IMR-90 (cell line): Measurements from ENCODE around the gene HDAC7. TPM values are rescaled to one million over a fixed set of nuclear protein-coding genes. Genes with fewer than 3 reads are reported as not detected.

Experiments used
- ATAC-seq: fragments of 200-7000 bp; cut with Tn5 transposase; 2 replicates; pipeline ENCODE4 v1.9.1; 2020; ENCODE audit warnings: low read depth, mild to moderate bottlenecking, moderate library complexity
- BruUV-seq: library from RNA; stranded (reverse); fragments of 400-500 nt; replicated peaks from 2 replicates; lab custom pipeline; 2021; lab: Mats Ljungman, UMichigan
- CTCF ChIA-PET: fragments of 300-600 bp; formaldehyde crosslinking; extraction: SDS; loops from one replicate; lab custom pipeline; 2021; ENCODE audit warnings: antibody characterized with exemption; lab: Yijun Ruan, JAX
- POLR2A ChIA-PET: fragments of 300-600 bp; sonication (Branson Sonifier 250); formaldehyde crosslinking; loops from one replicate; lab custom pipeline; 2022; ENCODE audit warnings: antibody characterized with exemption; ENCODE audit not compliant: unreplicated experiment; lab: Charles Lee
- DNase-seq: peaks from one replicate; pipeline ENCODE4 v3.0.0; 2013
- H2AFZ ChIP-seq: replicated peaks from 2 replicates; pipeline ENCODE3; 2013; ENCODE audit warnings: low read length, mild to moderate bottlenecking; ENCODE audit not compliant: poor library complexity
- H2AK5ac ChIP-seq: 2 replicates; pipeline ENCODE4 v1.6.1; 2013; ENCODE audit warnings: low read depth, low read length, inconsistent platforms
- H2AK9ac ChIP-seq: replicated peaks from 2 replicates; pipeline ENCODE3; 2013; ENCODE audit warnings: mild to moderate bottlenecking, low read depth, low read length, moderate library complexity; ENCODE audit not compliant: poor library complexity
- H2BK120ac ChIP-seq: 2 replicates; pipeline ENCODE4 v1.6.1; 2013; ENCODE audit warnings: low read depth, low read length, inconsistent platforms
- H2BK15ac ChIP-seq: 3 replicates; pipeline ENCODE4 v1.6.1; 2013; ENCODE audit warnings: low read depth, low read length, inconsistent platforms
- H2BK20ac ChIP-seq: 2 replicates; pipeline ENCODE4 v1.6.1; 2013; ENCODE audit warnings: low read depth, mild to moderate bottlenecking, inconsistent platforms, low read length, moderate library complexity
- H2BK5ac ChIP-seq: 2 replicates; pipeline ENCODE4 v1.6.1; 2013; ENCODE audit warnings: mild to moderate bottlenecking, low read depth, low read length, inconsistent platforms; ENCODE audit not compliant: poor library complexity, severe bottlenecking
- H3K14ac ChIP-seq: replicated peaks from 2 replicates; pipeline ENCODE4 v1.6.1; 2013; ENCODE audit warnings: low read depth, low read length, inconsistent platforms
- H3K18ac ChIP-seq: 2 replicates; pipeline ENCODE4 v1.6.1; 2013; ENCODE audit warnings: low read depth, low read length, control low read depth
- H3K23ac ChIP-seq: 2 replicates; pipeline ENCODE4 v1.6.1; 2013; ENCODE audit warnings: low read depth, low read length, inconsistent platforms
- H3K27ac ChIP-seq: 2 replicates; pipeline ENCODE4 v1.5.1; 2013; ENCODE audit warnings: mild to moderate bottlenecking, control low read depth, low read length; ENCODE audit not compliant: insufficient read depth
- H3K27me3 ChIP-seq: 2 replicates; pipeline ENCODE4 v1.6.1; 2013; ENCODE audit warnings: low read length; ENCODE audit not compliant: control insufficient read depth, insufficient read depth
- H3K36me3 ChIP-seq: 2 replicates; pipeline ENCODE4 v1.6.1; 2013; ENCODE audit warnings: low read length, mixed read lengths; ENCODE audit not compliant: control insufficient read depth, insufficient read depth
- H3K4ac ChIP-seq: 2 replicates; pipeline ENCODE4 v1.6.1; 2013; ENCODE audit warnings: low read depth, low read length, inconsistent platforms
- H3K4me1 ChIP-seq: 2 replicates; pipeline ENCODE4 v1.6.1; 2013; ENCODE audit warnings: low read length, mixed read lengths; ENCODE audit not compliant: control insufficient read depth, insufficient read depth
- H3K4me2 ChIP-seq: 2 replicates; pipeline ENCODE4 v1.6.1; 2013; ENCODE audit warnings: low read depth, mild to moderate bottlenecking, control low read depth, low read length, moderate library complexity
- H3K4me3 ChIP-seq: 2 replicates; pipeline ENCODE4 v1.5.1; 2013; ENCODE audit warnings: low read depth, mild to moderate bottlenecking, control low read depth, low read length, moderate library complexity; ENCODE audit not compliant: insufficient read depth
- H3K56ac ChIP-seq: 2 replicates; pipeline ENCODE4 v1.6.1; 2013; ENCODE audit warnings: low read length, inconsistent platforms; ENCODE audit not compliant: insufficient read depth; ENCODE audit errors: extremely low read depth
- H3K79me1 ChIP-seq, 2 experiments: 2 replicates each; pipeline ENCODE4 v1.6.1; 2013; ENCODE audit warnings: low read length in 2 of 2, inconsistent platforms in 1 of 2, low read depth in 1 of 2
- H3K9ac ChIP-seq: 2 replicates; pipeline ENCODE4 v1.6.1; 2013; ENCODE audit warnings: low read depth, low read length, control low read depth
- H3K9me1 ChIP-seq: 2 replicates; pipeline ENCODE4 v1.6.1; 2013; ENCODE audit warnings: low read length, inconsistent platforms; ENCODE audit not compliant: insufficient read depth
- H3K9me3 ChIP-seq: 2 replicates; pipeline ENCODE4 v1.6.1; 2013; ENCODE audit warnings: low read length; ENCODE audit not compliant: control insufficient read depth, insufficient read depth
- H4K20me1 ChIP-seq: 2 replicates; pipeline ENCODE4 v1.6.1; 2013; ENCODE audit warnings: low read length, inconsistent platforms; ENCODE audit not compliant: insufficient read depth
- H4K5ac ChIP-seq: 2 replicates; pipeline ENCODE4 v1.6.1; 2013; ENCODE audit warnings: mild to moderate bottlenecking, low read depth, low read length, control low read depth
- H4K8ac ChIP-seq, 2 experiments: 2 replicates each; pipeline ENCODE4 v1.6.1; 2013; ENCODE audit warnings: low read depth in 2 of 2, low read length in 2 of 2, control low read depth in 1 of 2, inconsistent platforms in 1 of 2
- H4K91ac ChIP-seq: 2 replicates; pipeline ENCODE4 v1.6.1; 2013; ENCODE audit warnings: low read depth, low read length, inconsistent platforms; ENCODE audit not compliant: insufficient read depth
- BHLHE40 ChIP-seq: fragments of 150-350 bp; IDR thresholded peaks from 2 replicates; pipeline ENCODE4 v1.6.1; 2016; ENCODE audit warnings: mild to moderate bottlenecking, low read depth, low read length
- CEBPB ChIP-seq: IDR thresholded peaks from 2 replicates; pipeline ENCODE4 v1.6.1; 2012; ENCODE audit warnings: low read depth, low read length, improper control_type of control experiment
- CHD1 ChIP-seq: IDR thresholded peaks from 2 replicates; pipeline ENCODE4 v1.6.1; 2012; ENCODE audit warnings: low read depth, low read length, improper control_type of control experiment
- CTCF ChIP-seq: conservative IDR thresholded peaks from 2 replicates; pipeline ENCODE4 v1.5.1; 2012; ENCODE audit warnings: mild to moderate bottlenecking, low read depth, low read length, improper control_type of control experiment
- ELK1 ChIP-seq: fragments of 150-350 bp; IDR thresholded peaks from 2 replicates; pipeline ENCODE4 v1.6.1; 2016; ENCODE audit warnings: low read depth, mild to moderate bottlenecking, low read length, moderate library complexity, borderline replicate concordance
- FOS ChIP-seq: fragments of 150-350 bp; IDR thresholded peaks from 2 replicates; pipeline ENCODE4 v1.6.1; 2016; ENCODE audit warnings: low read depth, low read length
- MAFK ChIP-seq: IDR thresholded peaks from 2 replicates; pipeline ENCODE4 v1.6.1; 2012; ENCODE audit warnings: low read depth, low read length, improper control_type of control experiment
- MAZ ChIP-seq: IDR thresholded peaks from 2 replicates; pipeline ENCODE4 v1.6.1; 2012; ENCODE audit warnings: low read depth, mild to moderate bottlenecking, low read length, improper control_type of control experiment, moderate library complexity, borderline replicate concordance
- MXI1 ChIP-seq: IDR thresholded peaks from 2 replicates; pipeline ENCODE4 v1.6.1; 2012; ENCODE audit warnings: low read depth, mild to moderate bottlenecking, low read length, moderate library complexity, borderline replicate concordance
- NFE2L2 ChIP-seq: fragments of 150-350 bp; IDR thresholded peaks from 2 replicates; pipeline ENCODE4 v1.6.1; 2016; ENCODE audit warnings: low read depth, mild to moderate bottlenecking, low read length
- POLR2A ChIP-seq: IDR thresholded peaks from 2 replicates; pipeline ENCODE4 v1.6.1; 2012; ENCODE audit warnings: mild to moderate bottlenecking, low read depth, low read length
- RAD21 ChIP-seq: IDR thresholded peaks from 2 replicates; pipeline ENCODE4 v1.6.1; 2012; ENCODE audit warnings: low read length, improper control_type of control experiment
- RCOR1 ChIP-seq: IDR thresholded peaks from 2 replicates; pipeline ENCODE4 v1.6.1; 2012; ENCODE audit warnings: mild to moderate bottlenecking, low read length, improper control_type of control experiment; ENCODE audit not compliant: insufficient replicate concordance
- RFX5 ChIP-seq: IDR thresholded peaks from 2 replicates; pipeline ENCODE4 v1.8.0; 2012; ENCODE audit warnings: low read depth, mild to moderate bottlenecking, low read length, moderate library complexity
- SMC3 ChIP-seq: fragments of 150-350 bp; IDR thresholded peaks from 2 replicates; pipeline ENCODE4 v1.6.1; 2016; ENCODE audit warnings: low read depth, mild to moderate bottlenecking, antibody characterized with exemption, low read length, moderate library complexity
- USF2 ChIP-seq: fragments of 150-350 bp; IDR thresholded peaks from 2 replicates; pipeline ENCODE4 v1.6.1; 2017; ENCODE audit warnings: mild to moderate bottlenecking, antibody characterized with exemption, low read length, low read depth
- WGBS, 2 experiments: methylation state at CpG; one replicate each; pipeline versions ENCODE4 v1.1.5 to v1.1.7; 2013; ENCODE audit warnings: missing lambda C conversion rate in 2 of 2; ENCODE audit not compliant: insufficient read length in 1 of 2; ENCODE audit errors: extremely low coverage in 2 of 2; 5-methylcytosine and 5-hydroxymethylcytosine counted together
- dilution Hi-C: fragments of 300-500 bp; cut with HindIII; formaldehyde crosslinking; loops from one replicate; pipeline ENCODE4 v1.14.3; 2018; ENCODE audit warnings: low sequenced_read_pairs; ENCODE audit not compliant: unreplicated experiment
- in situ Hi-C: fragments of 300-500 bp; cut with MboI; formaldehyde crosslinking; loops from 3 replicates; pipeline ENCODE4 v1.14.3; 2019; ENCODE audit warnings: low sequenced_read_pairs, inconsistent platforms, mixed read lengths
- intact Hi-C: fragments of 100-400 bp; cut with micrococcal nuclease; formaldehyde crosslinking; loops from 2 replicates; pipeline ENCODE4 v1.10.0; 2022
- polyA plus RNA-seq, 3 experiments: library from polyadenylated mRNA; depleted of rRNA; stranded (reverse); fragments of >200 nt; gene quantifications; 2 replicates each; pipeline ENCODE4 v1.2.3, GENCODE V29; 2012; ENCODE audit warnings: low replicate concordance in 1 of 3
- total RNA-seq: library from RNA; depleted of rRNA; stranded (reverse); fragments of >200 nt; gene quantifications from 2 replicates; pipeline ENCODE4 v1.2.3, GENCODE V29; 2012

The HDAC7 gene
- total and polyA plus RNA-seq, 2 of the 4 experiments (the other 2 are of a cell fraction): 10.4 to 64.7 TPM

- Histone ChIP-seq H3K56ac (no peak overlapping the region), H3K9me3 (no peaks in the 10 kb centered on the region), H3K14ac (no peak overlapping the region), H3K36me3 (no peaks in the 10 kb centered on the region), H3K4me2 (no peak overlapping the region), H3K4me1 (peaks cover 8% of the 10 kb centered on the region), H3K9me1 (peaks cover 5% of the 10 kb centered on the region; the same call in 1 of the 2 replicates), H3K18ac (no peak overlapping the region), H4K5ac (no peak overlapping the region), H4K91ac (no peak overlapping the region), H2BK5ac (no peak overlapping the region), H3K9ac (no peak overlapping the region), H2AFZ (no peak overlapping the region), H2AK5ac (no peak overlapping the region), H2AK9ac (no peak overlapping the region), H4K8ac (no peak overlapping the region), H3K4ac (no peak overlapping the region), H3K79me1 (no peaks in the 10 kb centered on the region), H2BK20ac (no peak overlapping the region), H3K27ac (no peak overlapping the region), H3K4me3 (no peak overlapping the region), H2BK120ac (no peak overlapping the region), H3K23ac (no peak overlapping the region), H2BK15ac (no peak overlapping the region), H3K27me3 (peaks cover 28% of the 10 kb centered on the region), H4K20me1 (no peaks in the 10 kb centered on the region)
- ChIA-PET CTCF (no interaction called here), POLR2A (no interaction called here)
- dilution Hi-C loops (no loop called here), intact Hi-C loops (no loop called here), in situ Hi-C loops (loop anchor here (10.0 kb wide), 1 partner anchor 86 kb away; no protein-coding TSS in a partner anchor)
- no CpG with 5 or more reads among the region's 1 CpG for WGBS, 2 experiments
- ATAC-seq (no peak), DNase-seq (no peak)
- TF ChIP-seq MAFK (no peak), MXI1 (no peak), CHD1 (no peak), USF2 (no peak), SMC3 (no peak), RAD21 (no peak), FOS (no peak), CEBPB (no peak), RCOR1 (no peak), BHLHE40 (no peak), RFX5 (no peak), POLR2A (no peak), CTCF (no peak), NFE2L2 (no peak), MAZ (no peak), ELK1 (no peak)
- no TSS peak for BruUV-seq
Measured at GRCh38 chr12:47748507-47748828, 71.2 kb downstream of the HDAC7 start.
